ENCODE data around the gene GNG14.

The GNG14 gene

DNA sequence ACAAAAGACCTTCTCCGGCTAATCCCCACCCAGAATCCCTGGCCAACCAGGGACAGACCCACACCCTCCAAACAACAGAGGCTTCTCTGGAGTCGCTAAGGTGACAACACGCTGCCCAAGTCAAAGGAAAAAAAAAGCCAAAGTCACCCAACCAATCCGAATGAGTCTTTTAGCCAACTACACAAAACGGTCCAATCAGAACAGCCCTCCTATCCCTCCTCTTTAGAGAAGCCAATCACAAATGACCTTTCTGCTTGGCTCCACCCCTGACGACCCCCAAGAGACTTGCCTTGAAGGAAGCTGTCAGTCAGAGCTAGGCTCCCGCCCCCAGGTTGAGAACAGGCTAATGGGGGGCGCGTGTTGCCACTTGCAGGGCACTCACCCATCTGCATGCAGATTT, 15.2 kb downstream of the GNG14 start:
- TF ChIP-seq FOXP2 (optimal IDR thresholded peaks at IDR 0.05; ENCODE audit: borderline replicate concordance, extremely low read depth, extremely low read length, insufficient read depth), result no peak

- no peak for TF ChIP-seq SIN3A (IDR thresholded peaks at IDR 0.05; ENCODE audit: borderline replicate concordance, insufficient read depth, low read length)
- no peak for TF ChIP-seq TAF1 (IDR thresholded peaks at IDR 0.05; ENCODE audit: borderline replicate concordance, insufficient read depth, low read length)
- no peak for TF ChIP-seq POLR2AphosphoS5 (IDR thresholded peaks at IDR 0.05; ENCODE audit: low read depth, low read length)
- no peak for TF ChIP-seq REST (IDR thresholded peaks at IDR 0.05; ENCODE audit: insufficient read depth in 1 of 2, low read depth in 2 of 2, low read length in 2 of 2)
- TF ChIP-seq FOXP2 (optimal IDR thresholded peaks at IDR 0.05; ENCODE audit: borderline replicate concordance, extremely low read depth, extremely low read length, insufficient read depth), result no peak
These were observed 17.4 kb downstream of the GNG14 start for GRCh38 chr19:12705169-12705568.

GRCh38 chr19:12705654-12706331, 18.0 kb downstream of the GNG14 start:
- TF ChIP-seq TAF1 (IDR thresholded peaks at IDR 0.05; ENCODE audit: borderline replicate concordance, insufficient read depth, low read length), result no peak
- TF ChIP-seq SIN3A (IDR thresholded peaks at IDR 0.05; ENCODE audit: borderline replicate concordance, insufficient read depth, low read length), result no peak
- TF ChIP-seq REST (IDR thresholded peaks at IDR 0.05; ENCODE audit: insufficient read depth in 1 of 2, low read depth in 2 of 2, low read length in 2 of 2), result no peak
- TF ChIP-seq POLR2AphosphoS5 (IDR thresholded peaks at IDR 0.05; ENCODE audit: low read depth, low read length), result no peak
- TF ChIP-seq FOXP2 (optimal IDR thresholded peaks at IDR 0.05; ENCODE audit: borderline replicate concordance, extremely low read depth, extremely low read length, insufficient read depth), result no peak

DNA sequence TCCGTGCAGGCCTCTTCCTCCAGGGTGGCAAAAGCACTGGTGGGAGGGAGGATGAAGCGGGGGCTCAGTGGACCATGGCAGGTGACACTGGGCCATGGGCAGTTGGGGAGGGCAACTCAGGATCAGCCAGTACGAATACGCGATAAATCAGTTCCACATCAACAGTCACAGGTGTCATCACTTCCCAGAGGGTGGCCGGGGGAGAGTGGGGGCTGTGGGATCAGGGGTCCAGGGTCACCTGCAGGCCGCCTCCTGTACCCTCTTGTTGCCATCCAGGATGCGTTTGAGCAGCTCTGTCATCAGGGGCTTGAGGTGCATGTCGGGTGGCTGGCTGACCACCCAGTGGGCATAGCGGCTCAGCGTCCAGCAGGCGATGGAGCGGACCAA, 18.5 kb downstream of the GNG14 start:
- no peak for TF ChIP-seq REST (IDR thresholded peaks at IDR 0.05; ENCODE audit: insufficient read depth in 1 of 2, low read depth in 2 of 2, low read length in 2 of 2)

DNA sequence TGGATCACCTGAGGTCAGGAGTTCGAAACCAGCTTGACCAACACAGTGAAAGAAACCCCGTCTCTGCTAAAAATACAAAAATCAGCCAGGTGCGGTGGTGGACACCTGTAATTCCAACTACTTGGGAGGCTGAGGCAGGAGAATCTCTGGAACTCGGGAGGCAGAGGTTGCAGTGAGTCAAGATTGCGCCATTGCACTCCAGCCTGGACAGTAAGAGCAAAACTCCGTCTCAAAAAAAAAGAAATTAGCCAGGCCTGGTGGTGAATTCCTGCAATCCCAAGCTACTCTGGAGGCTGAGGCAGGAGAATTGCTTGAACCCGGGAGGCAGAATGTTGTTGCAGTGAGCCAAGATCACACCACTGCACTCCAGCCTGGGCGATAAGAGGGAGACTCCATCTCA, 20.8 kb downstream of the GNG14 start:
- TF ChIP-seq TAF1 (IDR thresholded peaks at IDR 0.05; ENCODE audit: borderline replicate concordance, insufficient read depth, low read length) (no peak), REST (IDR thresholded peaks at IDR 0.05; ENCODE audit: insufficient read depth in 1 of 2, low read depth in 2 of 2, low read length in 2 of 2) (no peak), SIN3A (IDR thresholded peaks at IDR 0.05; ENCODE audit: borderline replicate concordance, insufficient read depth, low read length) (no peak), POLR2AphosphoS5 (IDR thresholded peaks at IDR 0.05; ENCODE audit: low read depth, low read length) (no peak), FOXP2 (optimal IDR thresholded peaks at IDR 0.05; ENCODE audit: borderline replicate concordance, extremely low read depth, extremely low read length, insufficient read depth) (no peak)

Data from PFSK-1 (cell line).